ENCODE measurements around the gene DELE1.

Gene DELE1

GRCh38 chr5:141960018-141960417, 36.3 kb downstream of the DELE1 start:
- peak; percentile 56 for DNase-seq

GRCh38 chr5:141960449-141961323, 37.0 kb downstream of the DELE1 start:
- peak; percentile 97 for DNase-seq

DNA sequence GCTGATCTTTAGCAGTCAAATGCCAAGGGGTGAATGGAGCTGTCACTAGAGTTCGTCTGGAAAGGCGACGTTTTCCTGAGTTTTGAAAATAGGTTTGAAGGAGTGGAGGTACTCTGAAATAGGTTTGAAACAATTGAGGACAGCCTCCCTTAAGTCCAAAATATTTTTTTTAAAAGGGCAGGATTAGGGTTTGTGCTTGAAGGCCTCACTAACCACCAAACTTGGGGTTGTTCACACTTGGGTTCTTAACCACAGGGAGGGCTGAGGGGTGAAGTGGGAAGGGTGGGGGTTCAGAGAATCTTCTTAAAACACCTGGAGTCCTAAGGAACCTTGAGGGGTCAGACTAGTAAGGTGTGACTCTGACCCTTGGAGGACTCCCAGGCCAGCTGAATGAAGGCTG, 37.8 kb downstream of the DELE1 start:
- DNase-seq = no peak

DNA sequence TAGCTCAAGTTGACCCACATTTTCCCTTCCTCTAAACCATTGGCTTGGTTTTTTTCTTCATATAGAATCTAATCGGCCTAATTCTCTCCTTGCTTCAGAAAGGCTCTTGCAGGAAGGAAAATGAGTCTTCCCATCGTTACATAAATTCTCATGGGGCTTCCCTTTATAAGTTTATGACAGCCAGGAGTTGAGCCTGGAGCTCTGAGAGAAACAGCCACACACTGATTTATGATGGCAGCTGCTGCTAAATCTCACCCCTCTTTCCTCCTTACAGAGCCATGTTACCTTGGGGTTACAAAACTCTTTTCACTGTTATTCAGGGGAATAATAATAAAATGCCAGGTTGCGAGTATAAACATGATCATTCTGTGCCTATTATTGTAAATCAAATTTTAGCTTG, 40.0 kb downstream of the DELE1 start:
- DNase-seq = no peak

GRCh38 chr5:141965071-141965470, 41.4 kb downstream of the DELE1 start:
- DNase-seq = no peak

- no peak for DNase-seq
Observed at GRCh38 chr5:141966275-141966962, 42.7 kb downstream of the DELE1 start.

DNA sequence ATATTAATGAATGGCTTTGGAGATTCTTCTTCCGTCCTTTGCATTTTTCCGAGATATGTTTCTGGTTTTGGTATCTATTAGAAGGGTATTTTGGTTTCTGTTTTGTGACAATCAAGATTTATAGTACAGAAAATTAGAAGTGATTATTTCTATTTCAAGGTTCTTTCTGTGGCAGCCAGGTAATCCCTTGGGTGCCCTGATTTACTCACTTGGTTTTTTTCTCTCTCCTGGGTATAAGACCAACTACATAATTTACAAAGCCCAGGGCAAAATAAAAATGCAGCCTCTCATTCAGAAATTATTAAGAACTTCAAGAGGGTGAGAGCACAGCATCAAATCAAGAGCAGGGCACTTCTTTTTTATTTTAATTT, 43.3 kb downstream of the DELE1 start:
- no peak for DNase-seq

DNA sequence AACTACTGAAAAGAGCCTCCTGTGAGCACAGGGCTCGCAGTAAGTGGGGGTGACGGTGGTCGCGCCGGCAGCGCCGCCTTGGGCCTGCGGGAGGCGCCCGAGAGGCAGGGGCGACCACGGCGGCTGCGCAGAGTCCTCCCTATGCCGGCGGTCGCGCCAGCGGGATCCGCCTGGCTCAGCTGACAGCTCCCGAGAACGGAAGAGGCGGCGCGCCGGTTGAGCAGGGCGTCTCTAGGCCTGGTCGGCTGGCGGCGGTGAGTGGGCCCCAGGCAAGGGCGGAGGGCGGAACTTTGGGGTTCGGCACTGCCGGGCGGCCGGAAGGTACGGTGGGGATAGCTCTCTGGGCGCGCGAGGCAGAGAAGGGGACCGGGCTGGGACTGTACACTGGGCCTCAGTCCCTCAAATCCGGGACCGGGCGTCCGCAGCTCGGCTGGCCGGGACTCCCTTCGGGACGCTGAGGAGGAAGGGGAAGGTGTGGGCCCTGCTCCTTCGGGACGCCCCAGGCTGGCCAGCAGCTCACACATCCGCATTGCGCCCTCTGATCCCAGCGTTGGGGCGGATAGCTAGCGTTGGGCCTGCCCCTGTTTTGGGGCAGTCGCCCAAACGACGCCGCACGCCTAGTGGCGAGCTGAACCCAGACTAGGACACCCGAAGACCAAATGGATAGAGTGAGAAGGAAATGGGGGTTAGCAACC, 45.4 kb downstream of the DELE1 start, which contains the start of gene RNF14:
Gene RNF14 (plus strand): TSS at position 192 of the 695 bp plus-strand sequence. CDS start 4,484 bp downstream, outside the sequence.
- DNase-seq = peak; percentile 98

DNA sequence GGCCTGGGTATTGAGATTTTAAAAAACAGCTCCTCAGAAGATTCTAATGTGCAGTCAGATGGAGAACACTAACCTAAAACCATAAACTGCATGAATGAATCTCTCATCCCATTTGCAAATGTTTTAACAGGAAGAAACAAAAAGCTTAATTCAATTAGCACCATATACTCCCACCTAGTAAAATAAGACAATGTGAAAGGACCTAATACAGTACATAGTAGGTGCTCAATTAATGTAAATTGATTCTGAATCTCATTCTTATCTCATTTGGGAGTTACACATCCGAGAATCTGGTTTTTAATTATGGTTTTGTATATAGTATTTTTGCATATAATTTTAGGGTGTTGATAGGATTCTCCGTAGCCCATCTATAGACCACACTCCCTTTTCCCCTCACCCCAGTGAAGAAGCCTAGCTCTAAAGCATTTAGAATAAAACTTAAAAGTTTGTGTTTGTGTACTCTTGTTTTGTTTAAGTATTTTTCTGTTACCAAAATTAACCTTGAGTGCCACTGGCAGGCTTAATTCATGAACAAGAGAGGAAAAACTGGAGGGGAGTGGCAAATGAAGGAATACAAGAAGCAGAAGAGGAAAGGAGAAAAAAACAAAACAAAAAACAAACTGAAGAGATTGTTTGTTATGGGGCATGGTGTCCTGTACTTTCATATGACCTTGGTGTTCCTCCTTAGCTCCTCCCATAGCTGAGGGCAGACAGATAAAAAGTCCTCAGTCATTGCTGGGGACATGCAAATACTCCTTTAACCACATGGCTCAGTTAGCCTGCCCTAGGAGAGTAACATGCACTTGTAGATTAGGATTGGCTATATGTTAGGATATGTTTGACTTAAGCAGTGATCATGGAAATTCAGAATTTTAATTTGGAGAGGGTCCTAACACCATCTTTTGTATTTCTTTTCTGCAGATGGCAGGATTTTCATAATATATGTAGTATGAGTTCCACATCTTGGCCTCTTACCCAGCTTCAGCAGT, 46.4 kb downstream of the DELE1 start:
- peak; percentile 96 for DNase-seq

- no peak for DNase-seq
Observed at GRCh38 chr5:141973871-141974595, 50.4 kb downstream of the DELE1 start.

GRCh38 chr5:141976176-141976575, 52.5 kb downstream of the DELE1 start:
- DNase-seq = no peak

GRCh38 chr5:141978389-141978788, 54.7 kb downstream of the DELE1 start:
- DNase-seq = no peak

DNA sequence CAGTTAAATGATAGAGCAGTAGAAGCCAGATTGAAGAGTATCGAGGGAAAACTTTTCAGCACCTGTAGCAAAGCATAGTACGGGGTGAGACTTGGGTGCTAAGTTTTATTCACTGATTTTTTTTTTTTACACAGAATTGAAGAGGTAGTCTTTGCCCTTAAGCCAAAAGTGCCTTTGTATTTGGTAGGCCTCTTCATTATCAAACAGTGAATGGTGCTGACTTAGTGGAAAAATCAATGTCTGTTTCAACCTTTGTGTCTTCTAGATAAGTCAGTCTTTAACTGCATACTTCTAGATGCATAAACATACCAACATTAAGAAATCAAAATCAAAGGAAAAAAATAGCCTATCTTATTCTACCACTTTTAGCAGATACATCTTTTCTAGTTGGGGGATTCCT, 59.0 kb downstream of the DELE1 start:
- DNase-seq = no peak

DNA sequence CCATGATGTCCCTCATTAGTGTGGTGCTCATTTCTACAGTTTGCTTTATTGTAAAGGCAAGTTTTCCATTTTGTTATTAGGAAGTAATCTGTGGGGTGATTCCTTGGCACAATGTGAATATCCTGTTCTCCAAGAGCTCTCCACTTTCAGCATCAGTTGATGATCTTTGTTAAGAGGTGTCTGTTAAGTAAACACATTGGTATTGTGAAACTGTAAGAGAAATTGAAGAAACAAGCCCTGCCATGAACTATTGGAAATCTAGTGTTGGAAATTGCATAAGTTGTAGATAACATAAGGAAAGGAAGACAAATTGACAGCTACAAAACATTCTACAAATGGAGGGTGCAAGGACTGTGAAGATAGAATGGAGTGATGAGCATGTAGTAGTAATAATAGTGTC, 62.4 kb downstream of the DELE1 start:
- DNase-seq = no peak

GRCh38 chr5:141989720-141990119, 66.0 kb downstream of the DELE1 start:
- DNase-seq = no peak

Measured in hematopoietic multipotent progenitor cell treated with erythropoietin and hydrocortisone succinate and interleukin-3 and kit ligand, for 6 days (in vitro differentiated cells).